Measurements from ENCODE around the gene FBXO24. TPM values are rescaled to one million over a fixed set of nuclear protein-coding genes. Genes with fewer than 3 reads are reported as not detected.
"Not testable (repeated sequence)": the region's sequence is repeated elsewhere in the genome, so short reads cannot be mapped to it uniquely, and the experiment has no call there.

The FBXO24 gene
- total RNA-seq, 1 experiment from 2014 or later, result 1.2 TPM

DNA sequence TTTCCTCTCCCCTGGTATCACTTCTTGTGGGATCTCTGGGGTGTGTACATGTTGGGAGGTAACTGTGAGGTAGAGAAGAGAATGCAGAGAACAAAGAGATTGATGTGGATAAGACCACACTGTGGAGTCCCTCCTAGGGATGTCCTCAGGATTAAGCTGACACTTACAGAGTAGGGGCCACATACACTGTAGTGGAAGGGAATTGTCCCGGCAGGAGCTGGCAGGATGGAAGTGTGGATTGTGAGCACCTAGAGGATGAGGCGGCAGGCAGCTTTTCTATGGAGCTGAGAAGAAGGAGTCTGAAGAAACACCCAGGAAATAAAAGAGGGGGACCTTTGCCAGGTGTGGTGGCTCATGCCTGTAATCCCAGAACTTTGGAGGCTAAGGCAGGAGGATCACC is 33.6 kb upstream of the FBXO24 start:
- H3K9me3 ChIP-seq, result no peaks in the 10 kb centered on the region
- H3K4me3 ChIP-seq, result no peak overlapping the region
- no peaks in the 10 kb centered on the region; the same call in 1 of the 2 replicates for H3K36me3 ChIP-seq
- no peak for DNase-seq
- no peaks in the 10 kb centered on the region for H3K27me3 ChIP-seq

DNA sequence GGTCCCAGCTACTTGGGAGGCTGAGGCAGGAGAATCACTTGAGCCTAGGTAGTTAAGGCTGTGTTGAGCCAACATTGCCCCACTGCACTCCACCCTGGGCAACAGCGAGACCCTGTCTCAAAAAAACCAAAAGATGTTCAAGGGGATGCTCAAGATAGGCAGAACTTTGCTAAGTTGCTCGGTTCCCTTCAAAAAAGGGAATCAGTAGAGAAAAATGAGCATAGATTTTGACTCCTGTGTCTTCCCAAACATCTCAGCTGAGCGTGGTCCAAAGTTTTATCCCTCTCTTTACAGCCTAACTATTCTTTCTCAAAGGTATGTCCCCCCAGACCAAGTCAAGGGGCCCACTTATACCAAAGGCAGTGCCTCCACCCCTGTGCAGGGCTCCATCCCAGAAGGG is 33.1 kb upstream of the FBXO24 start:
- no peak for DNase-seq
- no peaks in the 10 kb centered on the region for H3K9me3 ChIP-seq
- H3K36me3 ChIP-seq, result no peaks in the 10 kb centered on the region; the same call in 1 of the 2 replicates
- no peak overlapping the region for H3K4me3 ChIP-seq
- no peaks in the 10 kb centered on the region for H3K27me3 ChIP-seq

DNA sequence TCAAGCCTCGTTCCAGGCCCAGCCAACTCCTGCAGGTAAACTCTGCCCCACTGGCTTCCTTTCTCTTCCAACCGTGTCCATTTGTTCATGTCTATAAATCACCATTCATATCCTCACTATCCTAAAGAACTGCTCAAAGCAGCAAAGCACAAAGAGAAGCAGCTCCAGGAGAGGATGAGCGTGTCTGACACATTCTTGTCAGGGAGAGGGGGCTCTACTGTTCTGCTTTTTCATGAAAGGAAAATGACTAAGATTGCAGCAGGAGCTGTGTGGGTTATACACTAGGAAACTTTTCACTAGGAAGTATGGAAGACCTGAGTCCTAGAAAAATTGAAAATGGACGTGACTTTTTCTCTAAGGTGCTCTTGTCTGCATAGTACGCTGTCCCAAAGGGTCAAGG is 30.4 kb upstream of the FBXO24 start:
- Histone ChIP-seq H3K36me3 (no peaks in the 10 kb centered on the region), H3K9me3 (no peaks in the 10 kb centered on the region), H3K27me3 (no peaks in the 10 kb centered on the region), H3K4me3 (no peak overlapping the region)
- DNase-seq, result no peak

DNA sequence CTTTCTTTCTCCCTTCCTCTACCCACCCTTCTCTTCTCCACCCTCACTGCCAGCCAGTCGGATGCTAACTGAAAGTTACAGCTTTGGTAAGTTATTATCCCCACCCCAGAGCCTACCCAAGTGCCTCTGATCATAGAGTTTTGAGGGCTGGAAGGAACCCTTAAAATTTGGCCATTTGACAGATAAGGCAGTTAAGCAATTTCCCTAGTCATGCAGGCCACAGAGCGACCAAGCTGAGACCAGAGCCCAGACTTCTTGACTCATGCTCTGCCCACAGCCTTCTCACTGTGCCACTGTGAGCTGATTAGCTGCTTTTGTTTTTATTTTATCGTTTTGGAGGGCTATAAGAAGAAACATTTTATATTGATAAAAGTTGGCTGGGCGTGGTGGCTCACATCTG is 29.6 kb upstream of the FBXO24 start:
- DNase-seq, result peak; percentile 33

DNA sequence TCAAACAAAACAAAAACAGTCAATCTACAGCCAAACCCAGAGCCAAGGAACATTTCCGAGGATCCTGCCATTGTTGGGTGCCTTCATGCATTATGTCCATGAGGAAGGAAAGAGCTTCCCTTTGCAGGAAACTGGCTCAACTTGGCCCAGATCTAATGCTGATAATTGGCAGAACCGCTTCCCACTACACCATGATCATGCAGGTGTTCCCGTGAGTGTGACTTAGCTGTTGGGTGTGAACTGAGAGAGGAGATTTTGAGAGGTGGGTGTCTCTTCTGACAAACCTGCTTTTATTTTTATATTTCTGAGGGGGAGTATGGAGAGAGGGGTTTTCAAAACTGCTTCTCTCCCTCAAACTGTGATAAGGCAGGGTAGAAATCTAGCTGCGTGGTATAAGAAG is 27.0 kb upstream of the FBXO24 start:
- H3K4me3 ChIP-seq, result no peak overlapping the region
- no peaks in the 10 kb centered on the region for H3K36me3 ChIP-seq
- no peak for DNase-seq
- no peaks in the 10 kb centered on the region for H3K9me3 ChIP-seq
- no peaks in the 10 kb centered on the region for H3K27me3 ChIP-seq

More for the DNA sequence above, 29.6 kb upstream of the FBXO24 start:
- no peaks in the 10 kb centered on the region for H3K9me3 ChIP-seq
- no peaks in the 10 kb centered on the region for H3K27me3 ChIP-seq
- no peak overlapping the region for H3K4me3 ChIP-seq
- H3K36me3 ChIP-seq, result no peaks in the 10 kb centered on the region

DNA sequence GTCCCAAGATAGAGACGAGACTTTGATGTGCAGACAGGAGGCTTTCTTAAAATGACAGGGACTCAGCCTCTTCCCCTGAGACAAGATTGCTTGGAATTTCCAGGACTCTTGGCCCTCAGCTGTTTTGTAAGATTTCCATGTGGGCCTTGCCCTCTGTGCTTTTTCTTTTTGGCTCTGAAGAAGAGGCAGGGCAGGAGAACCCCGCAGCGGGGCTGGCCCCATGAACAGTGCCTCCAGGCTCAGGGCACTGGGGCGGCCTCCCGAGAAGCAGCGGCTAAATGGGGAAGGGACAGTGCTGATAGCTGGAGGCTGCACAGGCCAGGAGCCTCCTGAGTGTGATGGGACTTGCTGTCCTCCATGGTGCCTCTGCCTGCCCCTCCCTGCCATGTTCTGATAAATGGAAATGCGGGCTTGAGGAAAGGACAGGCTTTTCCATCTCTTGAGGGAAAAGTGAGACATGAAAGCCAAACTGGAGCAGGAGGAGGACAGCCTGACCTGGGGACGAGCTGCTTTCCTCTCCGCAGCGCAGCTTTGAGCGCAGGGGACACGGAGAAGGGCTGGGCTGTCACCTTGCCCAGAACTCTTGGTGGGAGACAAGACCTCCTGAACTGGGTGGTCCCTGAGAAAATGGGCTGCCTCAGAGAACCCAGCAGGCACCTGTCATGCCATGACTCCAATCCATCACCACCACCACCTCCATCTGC is 24.5 kb upstream of the FBXO24 start:
- no peak for DNase-seq
- Histone ChIP-seq H3K36me3 (no peaks in the 10 kb centered on the region), H3K27me3 (no peaks in the 10 kb centered on the region), H3K4me3 (no peak overlapping the region), H3K9me3 (no peaks in the 10 kb centered on the region)

DNA sequence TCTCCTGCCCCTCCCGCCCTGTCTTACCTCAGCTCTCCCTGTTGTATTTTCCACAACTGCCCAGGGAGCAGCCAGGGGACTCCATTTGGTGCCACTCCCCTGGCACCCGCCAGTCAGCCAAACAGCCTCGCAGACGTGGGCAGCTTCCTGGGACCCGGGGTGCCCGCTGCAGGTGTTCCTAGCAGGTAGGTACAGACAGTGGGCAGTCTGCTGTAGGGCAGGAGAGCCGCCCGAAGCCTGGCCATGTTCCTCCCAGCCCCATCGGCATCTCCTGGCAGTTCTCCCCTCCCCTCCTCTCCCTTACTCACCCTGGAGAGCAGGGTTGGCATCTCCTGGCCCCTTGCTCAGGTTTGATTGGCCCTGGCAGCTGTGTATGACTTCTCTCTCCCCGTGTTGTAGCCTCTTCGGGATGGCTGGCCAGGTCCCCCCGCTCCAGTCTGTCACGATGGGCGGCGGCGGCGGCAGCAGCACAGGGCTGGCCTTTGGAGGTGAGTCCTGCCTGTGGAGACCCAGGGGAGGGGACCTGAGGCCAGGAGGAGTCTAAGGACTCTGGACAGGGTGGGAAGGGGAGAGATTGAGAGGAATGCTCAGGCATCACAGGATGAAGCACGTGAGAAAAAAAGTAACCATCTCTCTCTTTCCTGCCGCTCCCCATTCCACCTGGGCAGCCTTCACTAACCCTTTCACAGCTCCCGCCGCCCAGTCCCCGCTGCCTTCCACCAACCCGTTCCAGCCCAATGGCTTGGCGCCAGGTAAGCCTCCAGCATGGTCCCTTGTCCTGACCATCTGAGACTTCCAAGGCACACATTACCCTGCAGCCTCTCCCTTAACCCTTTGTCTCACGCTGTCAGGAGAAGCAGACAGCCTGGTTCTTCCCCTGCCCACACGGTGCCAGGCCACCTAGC is 23.7 kb upstream of the FBXO24 start:
- Histone ChIP-seq H3K9me3 (no peaks in the 10 kb centered on the region), H3K27me3 (no peaks in the 10 kb centered on the region), H3K36me3 (no peaks in the 10 kb centered on the region), H3K4me3 (no peak overlapping the region)
- no peak for DNase-seq

DNA sequence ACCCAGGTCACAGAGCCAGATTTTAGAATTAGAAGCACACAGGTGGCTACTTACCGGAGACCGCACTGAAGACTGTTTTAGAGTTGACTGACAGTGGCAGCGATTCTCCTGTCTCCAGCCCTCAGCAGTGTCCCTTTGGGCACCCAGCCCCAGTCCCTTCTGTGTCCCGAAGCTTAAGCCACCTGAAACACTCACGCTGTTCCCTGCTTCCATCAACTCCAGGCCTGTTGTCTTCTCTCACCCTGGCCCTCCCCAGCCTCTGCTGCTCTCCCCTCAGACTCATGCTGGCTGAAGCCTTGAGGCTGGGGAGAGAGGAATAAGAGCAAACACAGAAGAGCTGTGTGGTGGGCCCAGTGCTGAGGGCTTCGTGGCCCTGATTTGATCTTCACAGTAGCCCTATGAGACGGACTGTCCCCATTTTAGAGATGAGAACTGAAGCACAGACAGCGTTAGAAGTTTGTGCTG is 23.0 kb upstream of the FBXO24 start:
- no peaks in the 10 kb centered on the region for H3K36me3 ChIP-seq
- no peak overlapping the region for H3K4me3 ChIP-seq
- DNase-seq, result no peak
- no peaks in the 10 kb centered on the region for H3K27me3 ChIP-seq
- H3K9me3 ChIP-seq, result no peaks in the 10 kb centered on the region

DNA sequence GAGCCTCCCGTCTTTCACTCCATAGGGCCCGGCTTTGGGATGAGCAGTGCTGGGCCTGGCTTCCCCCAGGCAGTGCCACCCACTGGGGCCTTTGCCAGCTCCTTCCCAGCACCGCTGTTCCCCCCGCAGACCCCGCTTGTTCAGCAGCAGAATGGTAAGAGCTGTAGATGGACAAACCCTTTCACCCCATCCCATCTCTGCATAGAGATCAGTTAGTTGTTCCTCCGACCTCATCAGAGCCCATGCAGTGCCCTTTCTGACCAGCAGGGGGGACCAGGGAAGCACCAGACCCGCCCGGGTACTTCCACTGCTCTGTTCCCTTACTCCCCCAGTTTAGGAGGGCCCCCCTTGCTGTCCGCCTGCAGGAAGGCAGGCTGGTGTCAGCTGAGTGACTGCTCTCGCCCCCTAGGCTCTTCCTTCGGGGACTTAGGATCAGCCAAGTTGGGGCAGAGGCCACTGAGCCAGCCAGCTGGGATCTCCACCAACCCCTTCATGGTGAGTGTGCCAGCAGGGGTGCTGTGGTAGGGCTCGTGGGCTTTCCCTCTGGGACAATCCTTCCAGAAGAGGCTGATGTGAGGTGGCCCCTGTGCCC is 22.2 kb upstream of the FBXO24 start:
- H3K36me3 ChIP-seq, result no peaks in the 10 kb centered on the region
- H3K27me3 ChIP-seq, result no peaks in the 10 kb centered on the region
- no peaks in the 10 kb centered on the region for H3K9me3 ChIP-seq
- no peak overlapping the region for H3K4me3 ChIP-seq
- peak; percentile 41 for DNase-seq

DNA sequence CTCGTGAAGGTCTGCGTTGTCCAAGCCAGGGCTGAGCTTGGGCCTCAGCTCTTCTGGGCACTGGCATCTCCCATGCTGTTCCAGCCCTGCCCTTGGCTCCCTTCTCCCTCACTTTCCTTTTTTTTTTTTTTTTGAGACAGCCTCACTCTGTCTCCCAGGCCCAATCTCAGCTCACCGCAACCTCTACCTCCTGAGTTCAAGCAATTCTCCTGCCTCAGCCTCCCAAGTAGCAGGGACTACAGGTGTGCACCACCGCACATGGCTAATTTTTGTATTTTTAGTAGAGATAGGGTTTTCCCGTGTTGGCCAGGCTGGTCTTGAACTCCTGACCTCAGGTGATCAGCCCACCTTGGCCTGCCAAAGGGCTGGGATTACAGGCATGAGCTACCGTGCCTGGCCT is 21.7 kb upstream of the FBXO24 start:
- not testable (repeated sequence) for H3K27me3 ChIP-seq, H3K36me3 ChIP-seq, H3K4me3 ChIP-seq, DNase-seq, H3K9me3 ChIP-seq

DNA sequence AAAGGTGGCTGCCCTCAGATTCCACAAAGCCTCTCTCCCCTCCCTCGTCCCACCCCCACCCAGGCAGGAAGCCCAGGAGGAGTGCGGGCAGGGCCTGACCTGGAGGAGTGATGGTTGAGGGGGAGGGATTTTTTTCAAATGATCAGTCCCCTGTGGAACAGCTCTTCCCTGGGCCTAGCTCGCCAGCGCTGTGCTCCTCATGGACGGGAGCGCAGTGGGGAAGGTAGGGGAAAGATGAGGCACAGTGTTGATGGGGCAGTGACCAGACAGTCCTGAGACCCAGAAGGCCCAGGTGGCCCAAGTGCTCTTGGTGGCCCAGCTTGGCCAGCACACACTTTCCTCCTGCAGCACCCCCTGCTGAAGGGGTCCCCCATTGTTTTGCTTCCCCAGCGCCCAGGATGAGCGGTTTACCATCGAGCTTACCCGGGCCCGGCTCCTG is 21.0 kb upstream of the FBXO24 start:
- DNase-seq, result no peak
- H3K9me3 ChIP-seq, result no peaks in the 10 kb centered on the region
- no peak overlapping the region for H3K4me3 ChIP-seq
- H3K27me3 ChIP-seq, result no peaks in the 10 kb centered on the region
- no peaks in the 10 kb centered on the region for H3K36me3 ChIP-seq

DNA sequence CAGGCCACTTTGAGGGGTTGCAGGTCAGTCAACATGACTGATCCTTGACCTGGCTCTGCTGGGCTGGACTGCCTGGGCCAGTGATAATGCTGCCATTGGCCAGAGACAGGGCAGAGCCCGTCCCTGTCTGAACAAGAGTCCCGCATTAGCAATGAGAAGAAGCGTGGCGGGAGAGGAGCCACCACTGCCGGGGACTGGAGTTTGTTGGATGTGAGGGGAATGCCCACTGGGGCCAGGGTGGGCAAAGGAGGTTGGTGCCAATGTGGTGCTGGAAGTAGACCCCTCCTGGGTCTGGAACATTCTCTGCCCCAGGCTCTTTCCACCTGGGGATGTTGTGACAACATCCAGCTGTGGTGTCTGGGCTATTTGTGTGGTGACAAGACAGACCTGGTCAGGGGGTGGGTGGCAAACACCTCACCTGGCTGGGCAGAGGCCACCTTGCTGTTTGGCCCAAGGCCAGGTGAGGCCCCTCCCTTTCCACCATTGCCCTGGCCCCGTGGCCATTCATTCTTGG is 20.1 kb upstream of the FBXO24 start:
- Histone ChIP-seq H3K9me3 (no peaks in the 10 kb centered on the region), H3K27me3 (no peaks in the 10 kb centered on the region), H3K4me3 (no peak overlapping the region), H3K36me3 (no peaks in the 10 kb centered on the region)
- no peak for DNase-seq

DNA sequence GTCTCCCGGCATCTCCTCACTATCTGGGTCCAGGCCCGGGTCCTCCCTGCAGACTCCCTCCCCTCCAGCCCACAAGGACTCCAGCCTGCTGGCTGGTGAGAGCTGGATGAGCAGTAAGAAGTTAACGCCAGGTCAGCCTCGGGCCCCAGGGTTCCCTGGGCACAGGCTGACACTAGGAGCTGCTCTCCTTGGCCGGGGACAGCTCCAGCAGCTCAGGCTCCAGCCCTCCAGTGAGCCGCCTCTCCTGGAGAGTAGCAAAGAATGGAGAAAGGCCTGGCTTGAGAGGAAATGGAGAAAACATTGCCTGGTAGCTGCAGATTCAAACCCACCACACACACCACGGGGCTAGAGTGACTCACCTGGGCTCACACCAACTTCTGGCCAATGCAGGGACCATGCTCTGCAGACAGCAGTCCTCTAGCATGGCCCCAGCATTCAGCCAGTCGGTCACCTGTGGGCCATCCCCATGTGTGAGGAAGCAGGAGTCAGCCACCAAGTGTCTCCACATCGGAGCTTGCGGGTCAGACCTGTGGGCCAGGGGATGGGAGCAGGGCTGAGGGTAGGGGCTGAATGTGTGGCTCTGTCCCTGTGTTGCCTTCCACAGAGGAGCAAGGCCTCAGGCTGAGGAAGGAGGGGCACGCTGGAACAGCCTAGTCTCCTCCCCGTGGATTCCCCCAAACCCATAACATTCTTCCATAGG is 18.9 kb upstream of the FBXO24 start:
- H3K27me3 ChIP-seq, result no peaks in the 10 kb centered on the region
- H3K36me3 ChIP-seq, result no peaks in the 10 kb centered on the region
- DNase-seq, result no peak
- no peak overlapping the region for H3K4me3 ChIP-seq
- H3K9me3 ChIP-seq, result no peaks in the 10 kb centered on the region

DNA sequence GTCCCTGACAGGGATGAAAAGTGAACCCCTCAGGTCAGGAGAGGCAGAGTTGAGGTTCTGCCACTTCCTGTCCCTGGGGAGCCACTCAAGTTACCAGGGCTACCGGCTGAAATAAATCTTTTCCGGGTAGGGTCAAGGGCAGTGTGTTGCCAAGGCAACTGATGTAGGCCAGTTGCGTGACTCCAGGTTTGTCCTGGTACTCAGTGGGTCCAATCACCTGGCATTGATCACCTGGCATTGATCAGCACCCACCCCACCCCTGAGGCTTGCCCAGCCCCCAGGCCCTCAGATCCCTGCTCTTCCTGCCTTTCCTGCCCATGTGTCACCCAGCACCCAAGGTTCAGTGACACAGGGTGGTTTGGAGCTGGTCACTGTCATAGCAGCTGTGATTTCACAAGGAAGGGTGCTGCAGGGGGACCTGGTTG is 18.4 kb upstream of the FBXO24 start:
- Histone ChIP-seq H3K36me3 (no peaks in the 10 kb centered on the region), H3K9me3 (no peaks in the 10 kb centered on the region), H3K4me3 (no peak overlapping the region), H3K27me3 (no peaks in the 10 kb centered on the region)
- DNase-seq, result no peak

DNA sequence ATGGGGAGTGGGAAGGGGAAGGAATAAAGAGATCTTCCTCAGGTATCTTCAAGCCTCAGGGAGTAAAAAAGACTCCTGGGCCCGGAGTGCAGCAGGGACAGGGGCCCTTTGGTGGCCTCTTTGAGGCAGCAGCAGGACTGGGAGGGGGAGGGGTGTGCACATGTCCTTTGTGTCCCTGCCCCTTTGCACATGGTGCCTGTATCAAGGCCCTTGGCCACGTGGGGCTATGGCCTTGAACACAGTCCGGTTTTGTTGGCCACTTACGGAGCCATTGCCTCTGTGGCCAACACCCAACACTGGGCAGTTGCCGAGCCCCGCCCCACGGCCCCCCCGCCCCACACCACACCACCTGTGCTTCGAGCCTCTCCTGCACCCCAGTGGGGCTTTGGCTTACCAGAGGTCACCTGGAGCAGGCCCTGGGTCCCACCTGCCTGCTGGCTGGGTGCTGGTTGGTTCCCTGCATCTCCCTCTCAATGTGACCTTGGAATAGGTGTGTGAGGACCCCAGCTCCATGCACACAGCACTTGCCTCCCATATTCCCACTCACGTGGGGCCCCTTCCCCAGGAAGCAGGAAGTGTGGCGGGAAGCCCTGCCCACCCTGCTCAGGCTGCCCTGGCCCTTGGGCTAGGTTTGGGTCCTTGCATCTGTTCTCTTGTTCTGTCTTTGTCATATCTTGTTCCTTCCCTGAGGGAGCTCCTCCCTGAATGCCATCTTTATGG is 17.8 kb upstream of the FBXO24 start:
- no peak for DNase-seq
- no peak overlapping the region for H3K4me3 ChIP-seq
- H3K9me3 ChIP-seq, result no peaks in the 10 kb centered on the region
- H3K27me3 ChIP-seq, result no peaks in the 10 kb centered on the region
- H3K36me3 ChIP-seq, result no peaks in the 10 kb centered on the region

Data from MG63 (cell line).